Measurements from ENCODE around the gene TMEM92.
"Not testable (repeated sequence)": the region's sequence is repeated elsewhere in the genome, so short reads cannot be mapped to it uniquely, and the experiment has no call there.

The TMEM92 gene

DNA sequence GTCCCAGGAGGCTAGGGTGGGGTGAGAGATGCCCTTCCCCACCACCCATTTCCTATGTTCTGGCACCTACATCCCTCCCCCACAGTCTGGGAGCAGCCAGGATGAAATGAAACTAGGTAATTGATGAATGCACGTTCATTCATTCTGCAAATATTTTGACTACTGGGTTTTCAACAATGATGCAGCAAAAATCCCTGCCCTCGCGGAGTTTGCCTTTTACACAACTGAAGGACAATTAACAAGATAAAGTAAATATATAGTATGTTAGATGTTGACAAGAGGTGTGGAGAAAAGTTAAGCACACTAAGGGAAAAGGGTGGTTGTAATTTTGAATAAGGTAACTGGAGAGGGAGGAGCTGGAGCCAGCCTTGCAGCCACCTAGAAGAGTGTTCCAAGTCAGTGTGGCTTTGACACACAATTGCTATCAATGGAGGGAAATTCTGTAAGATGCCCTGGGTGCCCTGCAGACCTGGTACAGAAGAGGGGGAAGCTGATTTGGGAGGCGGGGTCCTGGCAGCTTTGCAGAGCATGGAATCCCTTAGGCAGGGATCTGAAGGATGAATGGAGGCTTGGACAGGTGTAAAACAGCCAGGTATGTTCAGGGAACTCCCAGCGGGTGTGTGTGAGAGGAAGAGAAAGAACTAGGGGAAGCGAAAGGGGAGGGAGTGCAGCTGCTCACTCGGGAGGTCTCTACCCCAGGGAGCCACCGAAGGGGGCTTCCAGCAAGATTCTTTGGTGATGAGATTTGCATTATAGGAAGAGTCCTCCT lies 2.5 kb downstream of the TMEM92 start:
- no peak for DNase-seq

DNA sequence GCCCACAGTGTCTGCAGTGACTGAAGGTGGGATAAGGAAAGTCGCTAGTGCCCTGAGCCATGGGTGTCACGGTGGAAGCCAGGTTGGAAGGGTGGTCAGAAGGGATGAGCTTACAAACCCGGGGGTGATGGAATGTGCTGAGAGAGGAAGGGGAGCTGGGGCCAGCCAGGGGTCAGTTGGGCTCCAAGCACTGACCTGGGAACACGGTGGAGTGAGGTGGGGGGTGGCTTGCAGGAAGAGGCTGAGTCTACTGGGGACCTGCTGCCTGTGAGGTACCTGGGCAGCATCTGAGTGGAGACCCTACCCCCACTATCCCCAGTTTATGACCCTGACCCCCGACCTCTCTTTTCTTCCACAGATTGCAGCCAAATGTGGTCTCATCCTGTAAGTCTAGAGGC lies 3.1 kb downstream of the TMEM92 start:
- DNase-seq = no peak

DNA sequence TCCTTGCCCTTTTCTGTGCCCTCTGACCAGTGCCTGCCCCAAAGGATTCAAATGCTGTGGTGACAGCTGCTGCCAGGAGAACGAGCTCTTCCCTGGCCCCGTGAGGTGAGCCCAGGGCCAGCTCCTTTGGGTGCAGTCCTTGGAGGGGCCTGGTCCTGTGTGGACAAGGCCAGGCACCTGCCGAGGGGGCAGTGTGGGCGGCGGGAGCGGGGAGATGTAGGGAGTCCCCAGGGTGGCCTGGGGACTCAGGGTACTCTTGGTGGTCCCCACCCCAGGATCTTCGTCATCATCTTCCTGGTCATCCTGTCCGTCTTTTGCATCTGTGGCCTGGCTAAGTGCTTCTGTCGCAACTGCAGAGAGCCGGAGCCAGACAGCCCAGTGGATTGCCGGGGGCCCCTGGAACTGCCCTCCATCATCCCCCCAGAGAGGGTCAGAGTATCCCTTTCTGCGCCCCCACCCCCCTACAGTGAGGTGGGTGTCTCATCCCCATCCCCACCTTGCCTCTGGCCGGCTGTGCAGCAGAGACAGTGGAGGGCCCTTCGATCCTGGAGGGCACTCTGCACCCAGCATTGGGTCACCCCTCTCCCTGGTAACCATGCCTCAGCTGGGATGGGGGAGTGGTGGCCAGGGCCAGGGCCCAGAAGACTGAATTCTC lies 4.4 kb downstream of the TMEM92 start:
- no peak for DNase-seq

DNA sequence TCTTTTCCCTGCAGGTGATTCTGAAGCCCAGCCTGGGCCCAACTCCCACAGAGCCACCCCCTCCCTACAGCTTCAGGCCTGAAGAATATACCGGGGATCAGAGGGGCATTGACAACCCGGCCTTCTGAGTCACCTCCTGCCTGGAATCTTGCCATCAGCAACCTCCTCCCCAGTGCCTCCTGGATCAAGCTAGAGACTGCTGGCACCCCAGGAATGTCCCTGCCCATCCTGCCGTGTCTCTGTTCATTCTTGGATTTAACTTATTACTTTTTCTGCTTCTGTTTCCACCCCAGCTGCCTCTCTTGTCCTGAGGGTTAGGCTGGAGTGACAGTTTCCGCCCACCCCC lies 4.9 kb downstream of the TMEM92 start:
- DNase-seq = peak; percentile 53

DNA sequence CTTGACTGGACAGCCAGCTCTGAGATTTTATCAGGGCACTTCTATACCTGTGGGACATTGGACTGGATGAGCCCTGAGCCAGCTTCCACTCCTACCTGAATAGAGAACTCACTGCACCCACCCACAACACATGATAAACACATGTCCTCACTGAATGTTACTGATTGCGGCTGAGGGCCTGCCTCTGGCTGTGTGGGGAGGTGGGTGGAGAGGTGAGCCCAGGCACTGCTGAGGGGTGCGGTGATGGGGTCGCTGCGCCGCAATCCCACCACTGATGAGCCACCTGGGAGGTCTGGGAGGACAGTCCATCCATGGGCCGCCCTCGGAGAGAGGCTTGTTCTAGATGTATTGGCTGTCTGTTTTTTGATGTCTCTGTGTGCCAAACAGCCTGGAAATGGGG lies 5.4 kb downstream of the TMEM92 start:
- DNase-seq = no peak

DNA sequence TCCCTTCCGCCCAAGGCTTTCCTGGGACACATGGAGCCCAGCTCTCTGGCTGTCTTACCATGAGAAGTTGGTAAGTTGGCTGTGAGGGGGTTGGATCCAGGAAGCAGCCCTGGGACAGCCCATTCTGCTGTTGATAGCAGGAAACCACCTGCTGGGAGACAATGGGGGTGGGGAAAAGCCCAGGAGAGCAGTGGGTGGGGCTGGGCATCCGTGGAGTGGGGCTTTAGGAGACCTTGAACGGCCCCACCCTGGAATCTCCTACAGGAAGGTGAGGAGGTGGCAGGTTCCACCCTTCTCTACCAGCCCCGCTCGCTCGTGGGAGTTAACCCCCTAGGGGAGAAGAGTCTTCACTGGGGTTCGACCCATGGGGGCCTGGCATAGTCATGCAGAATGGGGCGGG lies 5.8 kb downstream of the TMEM92 start:
- DNase-seq = no peak

DNA sequence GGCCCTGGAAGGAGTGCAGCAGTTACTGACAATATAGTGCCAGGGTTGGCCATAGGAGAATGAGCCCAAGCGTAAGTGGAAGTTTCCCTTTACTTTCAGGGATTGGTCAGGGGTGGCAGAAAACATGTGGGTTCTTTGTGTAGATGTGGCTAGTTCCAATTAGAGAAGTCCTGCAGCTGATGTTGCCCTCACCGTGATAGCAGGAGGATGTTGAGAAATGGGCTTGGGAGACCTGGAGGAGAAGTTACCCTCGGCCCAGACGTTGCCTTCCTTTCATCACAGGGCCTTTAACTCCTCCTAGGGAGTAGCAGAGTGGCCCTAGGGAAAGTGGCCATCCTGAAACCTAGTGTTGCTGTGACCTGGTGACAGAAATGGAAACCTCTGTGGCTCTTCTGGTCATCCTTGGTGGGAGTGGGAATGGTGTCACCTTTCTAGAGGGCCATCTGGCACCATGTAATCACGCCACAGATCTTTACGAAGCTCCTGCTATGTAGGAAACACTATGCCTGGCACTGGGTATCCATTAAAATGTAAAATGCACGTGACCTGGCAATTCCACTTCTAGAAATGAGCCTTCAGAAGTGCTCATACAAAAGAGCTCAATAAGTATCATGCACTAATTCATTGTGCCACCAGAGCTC lies 6.7 kb downstream of the TMEM92 start:
- DNase-seq = no peak

DNA sequence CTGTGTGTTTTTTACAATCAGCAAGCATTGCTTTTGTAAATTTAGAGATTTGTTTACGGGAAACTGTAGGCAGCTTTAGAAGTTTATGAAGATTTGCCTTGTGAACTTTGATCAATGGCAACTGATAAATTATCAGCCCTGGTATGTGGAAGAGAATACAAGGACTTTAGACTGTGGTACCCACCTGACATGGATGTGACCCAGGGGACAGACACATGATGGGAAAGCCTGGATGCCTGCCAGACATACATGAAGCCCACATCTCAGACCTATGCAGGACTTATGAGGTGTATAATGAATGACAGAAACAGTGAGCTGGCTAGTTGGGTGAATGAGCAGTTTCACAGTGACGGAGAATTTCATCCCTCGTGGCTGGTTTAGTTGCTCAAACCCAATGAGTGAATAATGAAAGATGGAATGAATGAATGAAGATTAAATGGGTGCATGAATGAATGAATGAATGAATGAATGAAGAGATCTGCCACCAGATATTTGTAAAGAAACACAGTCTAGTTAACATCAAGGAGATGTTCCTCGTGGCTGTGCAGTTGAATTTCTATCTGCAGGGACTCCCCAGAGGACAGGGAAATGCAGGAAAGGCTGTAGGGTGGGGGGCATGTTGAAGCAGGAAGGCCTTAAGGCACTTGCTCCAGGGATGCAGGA lies 7.6 kb downstream of the TMEM92 start:
- no peak for DNase-seq

DNA sequence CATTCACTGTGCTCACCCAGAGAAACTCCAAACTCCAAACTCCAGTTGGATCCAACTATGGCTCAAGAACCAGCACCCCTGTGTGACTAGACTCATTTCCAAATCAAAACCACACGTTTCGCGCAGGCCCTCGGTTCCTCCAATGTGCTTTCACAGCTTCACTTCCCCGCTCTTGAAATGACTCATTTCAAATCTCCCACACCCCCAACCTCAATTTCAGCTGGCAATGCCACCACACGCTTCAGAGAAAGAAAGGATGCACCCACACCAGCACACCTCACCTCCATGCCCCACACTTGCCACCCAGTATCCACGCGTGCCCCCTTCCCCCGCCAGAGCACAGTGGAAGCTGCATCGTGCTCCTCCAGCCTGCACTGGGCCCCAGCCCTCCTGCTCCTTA lies 9.0 kb downstream of the TMEM92 start:
- no peak for DNase-seq

DNA sequence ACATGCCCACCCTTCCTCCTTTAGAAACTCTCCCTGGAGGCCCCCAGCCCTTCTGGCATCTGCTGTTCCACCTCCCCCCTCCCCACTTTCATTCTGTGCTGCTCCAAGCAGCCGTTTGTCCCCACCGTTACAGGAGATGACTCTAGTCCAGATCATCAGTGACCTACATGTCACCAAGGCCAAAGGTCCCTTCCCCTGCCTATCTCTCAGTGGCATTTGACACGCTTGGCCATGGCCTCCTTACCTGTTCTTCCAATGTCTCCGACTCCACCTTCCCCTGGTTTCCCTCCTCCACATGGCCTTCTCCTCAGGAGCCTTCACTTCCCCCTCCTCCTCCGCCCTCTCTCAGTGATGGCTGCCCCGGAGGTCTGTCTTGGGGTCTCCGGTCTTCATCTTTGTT lies 9.4 kb downstream of the TMEM92 start:
- no peak for DNase-seq

DNA sequence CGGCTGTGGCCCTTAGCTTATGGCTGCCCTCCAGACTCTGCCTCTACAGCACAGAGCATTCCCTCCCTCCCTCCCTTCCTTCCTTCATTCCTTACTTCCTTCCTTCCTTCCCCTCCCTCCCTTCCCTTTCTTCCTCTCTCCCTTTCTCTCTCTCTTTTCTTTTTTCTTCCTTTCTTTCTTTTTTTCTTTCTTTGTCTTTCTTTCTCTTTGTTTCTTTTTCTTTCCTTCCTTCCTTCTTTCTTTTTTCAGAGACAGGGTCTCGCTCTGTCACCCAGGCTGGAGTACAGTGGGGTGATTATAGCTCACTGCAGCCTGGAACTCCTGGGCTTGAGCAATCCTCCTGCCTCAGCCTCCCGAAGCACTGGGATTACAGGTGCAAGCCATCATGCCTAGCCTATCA lies 11.7 kb downstream of the TMEM92 start:
- no peak for DNase-seq

DNA sequence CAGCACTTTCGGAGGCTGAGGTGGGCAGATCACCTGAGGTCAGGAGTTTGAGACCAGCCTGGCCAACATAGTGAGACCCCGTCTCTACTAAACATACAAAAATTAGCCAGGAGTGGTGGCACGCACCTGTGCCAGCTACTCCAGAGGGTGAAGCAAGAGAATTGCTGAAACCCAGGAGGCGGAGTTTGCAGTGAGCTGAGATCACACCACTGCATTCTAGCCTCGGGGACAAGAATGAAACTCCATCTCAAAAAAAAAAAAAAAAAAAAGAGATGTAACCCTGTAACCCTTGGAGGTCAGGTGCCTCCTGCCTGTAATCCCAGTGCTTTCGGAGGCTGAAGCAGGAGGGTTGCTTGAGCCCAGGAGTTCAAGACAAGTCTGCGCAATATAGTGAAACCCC lies 13.0 kb downstream of the TMEM92 start:
- DNase-seq = not testable (repeated sequence)

DNA sequence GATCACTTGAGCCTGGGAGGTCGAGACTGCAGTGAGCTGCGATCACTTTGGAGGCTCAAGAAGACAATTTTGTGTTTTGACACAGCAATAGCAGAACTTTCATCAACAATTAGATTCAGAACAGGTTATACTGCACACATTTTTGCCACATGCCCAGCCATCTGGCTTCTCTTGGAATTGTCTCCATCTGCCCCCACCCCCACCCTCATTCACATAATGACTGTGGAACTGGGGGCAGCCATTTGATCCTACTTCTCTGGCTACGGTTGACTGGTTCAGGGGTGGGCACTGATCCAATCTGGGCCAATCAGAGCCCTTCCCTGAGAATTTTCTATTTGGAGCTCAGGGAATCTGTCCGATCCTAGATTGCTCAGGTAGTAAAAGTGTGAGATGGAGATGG lies 14.0 kb downstream of the TMEM92 start:
- DNase-seq = no peak

DNA sequence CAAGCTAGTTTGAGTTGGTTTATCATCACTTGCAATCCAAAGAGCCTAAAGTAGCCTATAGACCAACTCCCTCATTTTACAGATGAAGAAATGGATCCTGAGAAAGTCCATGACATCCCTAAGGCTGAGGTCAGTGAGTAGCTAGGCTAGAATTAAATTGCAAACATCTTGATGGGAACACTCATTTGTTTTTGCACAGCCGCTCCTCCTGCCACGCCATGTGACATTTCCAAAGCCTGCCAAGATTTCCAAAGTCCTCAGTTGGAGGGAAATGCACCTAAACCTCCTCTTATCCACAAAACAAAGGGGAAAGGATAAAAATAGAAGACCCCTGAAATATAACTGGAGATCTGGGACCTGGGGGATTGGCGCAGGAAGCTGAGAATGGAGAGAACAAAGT lies 15.0 kb downstream of the TMEM92 start:
- peak; percentile 46 for DNase-seq

DNA sequence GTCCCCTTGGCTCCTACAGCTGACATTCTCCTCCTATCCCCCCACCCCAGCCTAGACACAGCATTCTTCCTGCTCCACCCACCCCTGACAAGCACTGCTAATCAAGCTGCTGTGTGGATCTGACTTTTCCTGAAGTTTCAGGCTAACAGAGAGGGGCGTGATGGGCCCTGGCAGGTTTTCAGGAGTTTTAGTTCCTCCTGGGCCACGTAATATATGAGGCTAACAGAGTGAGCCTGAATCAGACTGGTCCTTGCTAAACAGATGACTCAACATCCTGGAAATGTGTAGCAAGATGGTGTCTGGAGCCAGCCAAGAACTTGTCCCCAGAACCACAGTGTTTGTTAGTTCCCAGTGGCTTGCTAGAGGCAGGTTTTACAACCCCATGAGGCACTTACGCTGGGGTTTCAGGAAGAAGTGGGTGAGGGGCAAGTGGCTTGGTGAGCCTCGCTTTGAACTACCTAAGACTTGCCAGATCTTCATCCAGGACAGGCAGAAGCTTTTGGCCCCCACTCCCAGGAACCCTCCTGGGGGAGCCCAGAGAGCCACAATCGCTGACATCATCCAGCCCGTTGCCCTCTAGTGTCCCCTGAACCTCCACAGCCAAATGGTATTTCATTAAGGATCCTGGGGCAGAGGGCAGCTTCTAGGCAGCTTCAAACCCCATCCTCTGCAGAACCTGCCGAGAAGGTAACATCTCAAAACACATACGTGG lies 15.9 kb downstream of the TMEM92 start:
- DNase-seq = peak; percentile 99

DNA sequence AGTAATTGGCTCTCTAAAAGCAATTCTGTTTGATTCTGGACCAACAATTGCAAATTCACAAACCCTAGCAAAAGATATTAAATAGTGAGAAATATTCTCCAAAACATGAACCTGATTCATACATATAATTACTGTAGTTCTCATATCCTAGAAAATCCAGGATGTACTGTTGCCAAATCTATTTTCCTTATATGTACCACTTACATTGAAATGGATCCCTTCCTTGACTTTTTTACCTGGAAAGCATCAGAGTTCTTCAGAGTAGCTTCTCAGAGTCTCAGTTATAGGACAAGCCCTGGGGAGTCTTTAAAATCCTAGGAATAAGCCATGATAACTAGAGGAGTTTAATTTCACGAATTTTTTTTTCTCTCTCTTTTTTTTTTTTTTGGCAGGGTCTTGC lies 16.7 kb downstream of the TMEM92 start:
- no peak for DNase-seq

DNA sequence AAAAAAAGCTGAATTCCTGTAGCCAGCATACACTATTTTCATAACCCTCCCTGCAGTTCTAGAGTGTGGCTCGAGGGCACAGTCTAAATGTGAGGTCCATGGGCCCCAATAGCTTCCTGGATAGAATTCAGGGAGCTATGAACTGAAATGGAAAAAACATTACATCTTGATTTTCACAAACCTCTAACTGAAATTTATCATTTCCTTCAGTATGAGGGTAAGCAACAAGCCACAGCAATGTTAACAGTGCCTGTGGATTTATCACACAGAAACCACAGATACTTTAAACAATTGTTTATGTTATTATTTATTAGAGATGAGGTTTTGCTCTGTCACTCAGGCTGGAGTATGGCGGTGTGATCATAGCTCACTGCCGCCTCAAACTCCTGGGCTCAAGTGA lies 18.2 kb downstream of the TMEM92 start:
- peak; percentile 29 for DNase-seq

DNA sequence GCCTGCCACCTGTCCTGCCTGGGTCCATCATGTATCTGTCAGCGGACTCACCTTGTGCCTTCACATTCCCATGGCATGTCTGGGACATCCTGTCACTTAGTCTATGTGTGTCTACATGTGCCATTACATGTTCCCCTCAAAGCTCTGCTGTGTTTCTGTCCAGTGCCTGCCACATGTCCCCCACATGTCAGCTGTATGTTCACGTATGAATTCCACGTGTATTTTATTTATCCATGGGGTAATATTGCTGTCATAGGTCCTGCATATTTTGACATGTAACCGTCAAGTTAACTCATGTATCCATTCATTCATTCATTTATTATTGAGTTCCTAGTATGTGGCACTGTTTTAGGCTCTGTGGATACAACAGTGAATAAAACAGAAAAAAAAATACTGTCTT lies 20.8 kb downstream of the TMEM92 start:
- no peak for DNase-seq

DNA sequence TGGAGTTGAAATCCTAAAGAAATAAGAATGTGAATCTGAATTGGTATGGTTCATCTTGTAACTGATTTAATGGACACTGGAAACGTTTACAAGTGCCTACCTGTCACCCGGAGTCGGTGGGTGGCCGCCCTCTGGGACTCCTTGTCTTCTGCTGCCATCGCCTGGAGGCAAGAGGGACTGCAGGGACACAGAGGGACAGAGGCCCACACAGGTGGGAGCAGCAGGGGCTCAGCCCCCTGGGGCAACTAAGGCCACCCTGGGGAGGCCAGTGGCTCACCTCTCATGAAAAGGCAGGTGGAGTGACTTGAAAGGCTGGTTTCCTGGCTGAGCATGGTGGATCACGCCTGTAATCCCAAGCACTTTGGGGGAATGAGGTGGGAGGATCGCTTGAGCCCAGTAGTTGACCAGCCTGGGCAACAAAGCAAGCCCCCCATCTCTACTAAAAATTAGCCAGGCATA lies 23.2 kb downstream of the TMEM92 start:
- DNase-seq = peak; percentile 54

DNA sequence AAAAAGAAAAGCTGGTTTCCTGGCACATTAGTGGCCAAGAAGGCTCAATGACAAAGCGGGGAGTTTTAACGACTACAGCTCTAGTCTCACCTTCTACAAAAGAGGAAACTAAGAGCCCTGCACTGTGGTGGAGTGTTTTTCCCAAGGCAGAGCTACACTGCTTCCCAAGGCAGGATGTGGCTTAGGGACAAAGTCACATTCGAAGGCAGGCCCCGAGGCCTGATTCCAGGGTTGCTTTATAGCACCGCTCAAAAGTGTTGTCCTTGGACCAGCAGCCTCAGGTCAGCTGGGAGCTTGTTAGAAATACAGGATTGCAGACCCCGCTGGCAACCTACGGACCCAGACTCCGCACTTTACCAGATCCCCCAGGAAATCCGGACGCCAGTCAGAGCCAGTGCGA lies 23.8 kb downstream of the TMEM92 start:
- DNase-seq = no peak

DNA sequence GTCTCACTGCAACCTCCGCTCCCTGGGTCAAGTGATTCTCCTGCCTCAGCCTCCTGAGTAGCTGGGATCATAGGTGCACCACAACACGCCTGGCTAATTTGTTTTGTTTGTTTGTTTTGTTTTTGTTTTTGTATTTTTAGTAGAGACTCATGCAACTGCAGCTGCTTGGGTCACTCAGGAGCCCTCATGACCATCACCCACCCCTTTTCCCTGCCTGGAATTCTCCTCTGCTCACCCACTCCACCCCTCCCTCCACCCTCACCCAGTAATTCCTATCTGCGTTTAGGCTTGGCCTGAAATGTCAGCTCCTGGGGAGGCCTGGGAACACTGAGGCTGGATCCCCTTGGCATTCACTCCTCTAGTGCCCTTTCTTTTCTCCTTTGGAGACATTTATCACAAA lies 25.5 kb downstream of the TMEM92 start:
- DNase-seq = no peak

DNA sequence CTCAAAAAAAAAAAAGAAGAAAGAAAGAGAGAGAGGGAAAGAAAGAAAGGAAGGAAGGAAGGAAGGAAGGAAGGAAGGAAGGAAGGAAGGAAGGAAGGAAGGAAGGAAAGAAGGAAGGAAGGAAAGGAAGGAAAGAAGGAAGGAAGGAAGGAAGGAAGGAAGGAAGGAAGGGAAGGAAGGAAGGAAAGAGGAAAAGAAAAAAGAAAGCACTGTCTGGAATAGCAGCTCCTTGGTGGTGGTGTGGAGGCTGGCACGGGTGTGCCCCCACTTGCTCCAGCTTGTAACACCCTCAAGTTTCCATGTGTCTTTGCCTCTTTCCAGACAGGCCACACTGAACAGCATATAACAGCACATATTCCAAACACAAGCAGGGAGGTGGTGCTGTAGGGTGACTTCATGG lies 26.6 kb downstream of the TMEM92 start:
- DNase-seq = not testable (repeated sequence)
